ENCODE data around the gene NADSYN1. TPM values are rescaled to one million over a fixed set of nuclear protein-coding genes. Genes with fewer than 3 reads are reported as not detected.

Gene NADSYN1
- total and polyA plus RNA-seq, 2 donors from 2014 or later = 34.9 to 72.9 TPM

DNA sequence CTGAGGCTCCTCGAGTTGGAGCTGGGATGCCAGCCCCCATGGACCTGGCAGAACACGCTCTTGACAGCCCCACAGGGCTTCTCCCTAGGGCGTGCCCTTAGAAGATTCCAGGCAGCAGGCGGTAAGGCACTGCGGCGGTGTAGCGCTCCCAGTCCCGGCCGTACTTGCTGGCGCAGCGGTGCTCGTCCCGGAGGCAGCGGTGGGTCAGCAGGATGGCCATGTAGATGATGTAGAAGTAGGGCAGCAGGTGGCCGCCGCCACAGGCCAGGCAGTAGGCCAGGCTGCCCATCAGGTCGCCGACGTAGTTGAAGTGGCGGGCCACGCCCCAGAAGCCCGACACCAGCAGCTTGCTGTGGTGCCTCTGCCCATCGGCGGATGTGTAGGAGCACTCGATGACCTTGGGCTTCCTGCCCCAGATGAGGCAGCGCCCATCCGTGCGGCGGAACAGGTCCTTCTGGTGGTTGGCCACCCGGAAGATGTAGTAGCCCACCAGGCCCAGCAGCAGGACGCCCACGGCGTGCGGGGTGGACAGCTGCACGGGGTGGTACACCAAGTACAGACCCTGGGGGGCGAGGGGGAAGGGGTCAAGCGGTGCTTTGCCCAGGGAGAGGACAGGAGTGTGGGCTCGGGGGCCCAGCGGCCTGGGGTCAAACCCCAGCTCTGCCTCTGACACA is 17.6 kb upstream of the NADSYN1 start:
- Histone ChIP-seq H3K9ac (ENCODE audit: low read length in 3 of 3) (no peak overlapping the region), H3K27me3 (ENCODE audit: control insufficient read depth, insufficient read depth, low read length) (no peaks in the 10 kb centered on the region), H3K9me3 (ENCODE audit: control insufficient read depth in 2 of 3, insufficient read depth in 1 of 3, low read length in 3 of 3) (no peaks in the 10 kb centered on the region), H3K4me3 (ENCODE audit: low read length in 3 of 3) (no peak overlapping the region), H3K27ac (ENCODE audit: low read depth in 2 of 2, low read length in 2 of 2) (no peak overlapping the region), H3K4me1 (ENCODE audit: control insufficient read depth in 2 of 3, insufficient read depth in 2 of 3, low read depth in 1 of 3, low read length in 3 of 3) (no peaks in the 10 kb centered on the region), H3K36me3 (ENCODE audit: control insufficient read depth in 2 of 3, insufficient read depth in 3 of 3, low read length in 3 of 3) (peaks cover 0 to 12% (median 0%) of the 10 kb centered on the region in 3 donors)
- no peak for FAIRE-seq
- TF ChIP-seq, protein P1, sequence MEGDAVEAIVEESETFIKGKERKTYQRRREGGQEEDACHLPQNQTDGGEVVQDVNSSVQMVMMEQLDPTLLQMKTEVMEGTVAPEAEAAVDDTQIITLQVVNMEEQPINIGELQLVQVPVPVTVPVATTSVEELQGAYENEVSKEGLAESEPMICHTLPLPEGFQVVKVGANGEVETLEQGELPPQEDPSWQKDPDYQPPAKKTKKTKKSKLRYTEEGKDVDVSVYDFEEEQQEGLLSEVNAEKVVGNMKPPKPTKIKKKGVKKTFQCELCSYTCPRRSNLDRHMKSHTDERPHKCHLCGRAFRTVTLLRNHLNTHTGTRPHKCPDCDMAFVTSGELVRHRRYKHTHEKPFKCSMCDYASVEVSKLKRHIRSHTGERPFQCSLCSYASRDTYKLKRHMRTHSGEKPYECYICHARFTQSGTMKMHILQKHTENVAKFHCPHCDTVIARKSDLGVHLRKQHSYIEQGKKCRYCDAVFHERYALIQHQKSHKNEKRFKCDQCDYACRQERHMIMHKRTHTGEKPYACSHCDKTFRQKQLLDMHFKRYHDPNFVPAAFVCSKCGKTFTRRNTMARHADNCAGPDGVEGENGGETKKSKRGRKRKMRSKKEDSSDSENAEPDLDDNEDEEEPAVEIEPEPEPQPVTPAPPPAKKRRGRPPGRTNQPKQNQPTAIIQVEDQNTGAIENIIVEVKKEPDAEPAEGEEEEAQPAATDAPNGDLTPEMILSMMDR (IDR thresholded peaks at IDR 0.05; ENCODE audit: borderline replicate concordance, extremely low read depth, insufficient read depth) = no peak
- intact Hi-C loops (cut with DNase I) = no loop called here
- no peak for DNase-seq

DNA sequence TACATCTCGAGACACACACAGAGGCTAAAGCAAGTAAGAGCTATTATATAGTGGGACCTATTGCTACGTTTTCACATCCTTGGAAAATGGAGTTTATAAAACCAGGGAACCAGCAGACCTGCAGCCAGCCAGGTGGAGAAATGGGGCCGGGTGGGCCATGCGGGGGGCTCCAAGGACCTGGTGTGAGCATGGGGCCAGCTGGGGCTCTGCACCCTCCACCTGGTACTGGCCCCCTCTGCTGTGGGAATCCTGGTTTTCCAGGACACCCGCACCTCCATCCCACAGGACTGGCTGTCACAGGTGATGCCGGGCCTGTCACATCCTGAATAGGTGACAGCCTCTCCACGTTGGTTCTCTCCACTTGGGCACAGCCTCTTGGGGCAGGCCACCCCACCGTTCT is 16.1 kb upstream of the NADSYN1 start:
- Histone ChIP-seq H3K4me3 (ENCODE audit: low read length in 3 of 3) (no peak overlapping the region), H3K9ac (ENCODE audit: low read length in 3 of 3) (no peak overlapping the region), H3K27me3 (ENCODE audit: control insufficient read depth, insufficient read depth, low read length) (no peaks in the 10 kb centered on the region), H3K9me3 (ENCODE audit: control insufficient read depth in 2 of 3, insufficient read depth in 1 of 3, low read length in 3 of 3) (no peaks in the 10 kb centered on the region), H3K36me3 (ENCODE audit: control insufficient read depth in 2 of 3, insufficient read depth in 3 of 3, low read length in 3 of 3) (peaks cover 0 to 12% (median 4%) of the 10 kb centered on the region in 3 donors), H3K4me1 (ENCODE audit: control insufficient read depth in 2 of 3, insufficient read depth in 2 of 3, low read depth in 1 of 3, low read length in 3 of 3) (no peaks in the 10 kb centered on the region), H3K27ac (ENCODE audit: low read depth in 2 of 2, low read length in 2 of 2) (no peak overlapping the region)
- DNase-seq (no peak), FAIRE-seq (no peak)
- TF ChIP-seq, protein P1 (IDR thresholded peaks at IDR 0.05; ENCODE audit: borderline replicate concordance, extremely low read depth, insufficient read depth) = no peak
- intact Hi-C loops (cut with DNase I) = no loop called here

DNA sequence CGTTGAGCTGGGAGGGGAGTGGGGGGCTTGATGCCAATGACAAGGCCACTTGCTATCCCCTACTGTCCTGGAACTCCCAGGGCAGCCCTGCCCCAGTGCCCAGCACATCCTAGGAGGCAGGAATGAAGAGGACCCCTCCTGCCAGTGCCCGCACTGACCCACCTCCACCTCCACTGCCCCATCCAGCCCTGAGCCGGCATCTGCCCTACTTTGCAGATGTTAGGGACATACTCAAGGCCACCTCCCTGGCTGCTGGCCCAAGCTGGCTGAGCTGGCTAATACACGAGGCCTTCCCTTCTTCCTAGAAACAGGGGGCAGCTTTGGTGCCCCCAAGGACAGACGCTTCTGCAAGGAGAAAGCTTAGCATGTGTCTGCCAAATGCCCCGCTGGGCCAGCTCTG is 15.6 kb upstream of the NADSYN1 start:
- Histone ChIP-seq H3K9me3 (ENCODE audit: control insufficient read depth in 2 of 3, insufficient read depth in 1 of 3, low read length in 3 of 3) (no peaks in the 10 kb centered on the region), H3K9ac (ENCODE audit: low read length in 3 of 3) (no peak overlapping the region), H3K4me3 (ENCODE audit: low read length in 3 of 3) (no peak overlapping the region), H3K27ac (ENCODE audit: low read depth in 2 of 2, low read length in 2 of 2) (no peak overlapping the region), H3K36me3 (ENCODE audit: control insufficient read depth in 2 of 3, insufficient read depth in 3 of 3, low read length in 3 of 3) (peaks cover 0 to 12% (median 4%) of the 10 kb centered on the region in 3 donors), H3K27me3 (ENCODE audit: control insufficient read depth, insufficient read depth, low read length) (no peaks in the 10 kb centered on the region), H3K4me1 (ENCODE audit: control insufficient read depth in 2 of 3, insufficient read depth in 2 of 3, low read depth in 1 of 3, low read length in 3 of 3) (no peaks in the 10 kb centered on the region)
- no peak for DNase-seq
- TF ChIP-seq, protein P1 (IDR thresholded peaks at IDR 0.05; ENCODE audit: borderline replicate concordance, extremely low read depth, insufficient read depth) = no peak
- no peak for FAIRE-seq
- intact Hi-C loops (cut with DNase I) = no loop called here

DNA sequence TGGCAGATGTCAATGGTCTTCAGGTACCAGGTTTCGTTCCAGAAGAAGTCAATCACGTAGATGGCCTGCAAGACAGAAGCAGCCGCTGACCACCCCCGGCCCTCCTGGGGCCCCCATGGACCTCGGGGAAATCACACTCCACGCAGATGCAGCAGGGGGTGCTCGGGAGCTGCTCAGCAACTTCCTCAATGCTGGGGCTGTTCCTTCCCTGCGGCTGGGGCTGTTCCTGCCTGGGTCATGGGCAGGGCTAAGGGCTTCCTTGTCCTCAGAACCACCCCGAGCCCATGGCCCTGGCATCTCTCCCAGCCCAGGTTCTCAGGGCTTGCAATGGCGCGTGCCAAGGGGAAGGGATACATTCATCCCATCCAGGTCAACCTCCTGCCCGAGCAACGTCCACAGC is 15.1 kb upstream of the NADSYN1 start:
- no peak for FAIRE-seq
- no peaks in the 10 kb centered on the region for H3K9me3 ChIP-seq (ENCODE audit: control insufficient read depth in 2 of 3, insufficient read depth in 1 of 3, low read length in 3 of 3)
- no peaks in the 10 kb centered on the region for H3K27me3 ChIP-seq (ENCODE audit: control insufficient read depth, insufficient read depth, low read length)
- no peak overlapping the region for H3K9ac ChIP-seq (ENCODE audit: low read length in 3 of 3)
- no peak for DNase-seq
- H3K36me3 ChIP-seq (ENCODE audit: control insufficient read depth in 2 of 3, insufficient read depth in 3 of 3, low read length in 3 of 3) = peaks cover 0 to 12% (median 4%) of the 10 kb centered on the region in 3 donors
- no peak overlapping the region for H3K4me3 ChIP-seq (ENCODE audit: low read length in 3 of 3)
- intact Hi-C loops (cut with DNase I) = no loop called here
- no peak overlapping the region for H3K27ac ChIP-seq (ENCODE audit: low read depth in 2 of 2, low read length in 2 of 2)
- H3K4me1 ChIP-seq (ENCODE audit: control insufficient read depth in 2 of 3, insufficient read depth in 2 of 3, low read depth in 1 of 3, low read length in 3 of 3) = no peaks in the 10 kb centered on the region
- TF ChIP-seq, protein P1 (IDR thresholded peaks at IDR 0.05; ENCODE audit: borderline replicate concordance, extremely low read depth, insufficient read depth) = no peak
